ENCODE results near the gene SP140.

DNA sequence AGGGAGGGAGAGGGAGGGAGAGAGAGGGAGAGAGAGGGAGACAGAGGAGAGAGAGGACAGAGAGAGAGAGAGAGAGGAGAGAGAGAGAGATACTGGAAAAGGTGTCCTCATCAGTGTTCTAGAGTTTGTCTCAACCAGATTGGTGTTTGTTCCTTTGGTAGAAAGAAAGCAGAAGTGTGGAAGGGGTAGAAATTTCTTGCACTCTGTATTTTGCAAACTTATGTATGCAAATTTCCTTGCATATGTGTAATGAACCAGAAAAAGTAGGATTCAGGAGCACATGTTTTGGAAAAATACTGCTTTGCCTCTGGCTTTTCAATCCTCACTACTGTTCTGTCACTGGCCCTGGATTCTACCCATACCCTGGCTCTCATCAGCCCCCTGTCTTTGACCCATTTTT is 1.1 kb upstream of the SP140 start:
- TF ChIP-seq, protein P1, sequence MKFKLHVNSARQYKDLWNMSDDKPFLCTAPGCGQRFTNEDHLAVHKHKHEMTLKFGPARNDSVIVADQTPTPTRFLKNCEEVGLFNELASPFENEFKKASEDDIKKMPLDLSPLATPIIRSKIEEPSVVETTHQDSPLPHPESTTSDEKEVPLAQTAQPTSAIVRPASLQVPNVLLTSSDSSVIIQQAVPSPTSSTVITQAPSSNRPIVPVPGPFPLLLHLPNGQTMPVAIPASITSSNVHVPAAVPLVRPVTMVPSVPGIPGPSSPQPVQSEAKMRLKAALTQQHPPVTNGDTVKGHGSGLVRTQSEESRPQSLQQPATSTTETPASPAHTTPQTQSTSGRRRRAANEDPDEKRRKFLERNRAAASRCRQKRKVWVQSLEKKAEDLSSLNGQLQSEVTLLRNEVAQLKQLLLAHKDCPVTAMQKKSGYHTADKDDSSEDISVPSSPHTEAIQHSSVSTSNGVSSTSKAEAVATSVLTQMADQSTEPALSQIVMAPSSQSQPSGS (tag by site-specific recombination; IDR thresholded peaks at IDR 0.05; ENCODE audit: low read depth), result no peak
- TF ChIP-seq, protein P2, sequence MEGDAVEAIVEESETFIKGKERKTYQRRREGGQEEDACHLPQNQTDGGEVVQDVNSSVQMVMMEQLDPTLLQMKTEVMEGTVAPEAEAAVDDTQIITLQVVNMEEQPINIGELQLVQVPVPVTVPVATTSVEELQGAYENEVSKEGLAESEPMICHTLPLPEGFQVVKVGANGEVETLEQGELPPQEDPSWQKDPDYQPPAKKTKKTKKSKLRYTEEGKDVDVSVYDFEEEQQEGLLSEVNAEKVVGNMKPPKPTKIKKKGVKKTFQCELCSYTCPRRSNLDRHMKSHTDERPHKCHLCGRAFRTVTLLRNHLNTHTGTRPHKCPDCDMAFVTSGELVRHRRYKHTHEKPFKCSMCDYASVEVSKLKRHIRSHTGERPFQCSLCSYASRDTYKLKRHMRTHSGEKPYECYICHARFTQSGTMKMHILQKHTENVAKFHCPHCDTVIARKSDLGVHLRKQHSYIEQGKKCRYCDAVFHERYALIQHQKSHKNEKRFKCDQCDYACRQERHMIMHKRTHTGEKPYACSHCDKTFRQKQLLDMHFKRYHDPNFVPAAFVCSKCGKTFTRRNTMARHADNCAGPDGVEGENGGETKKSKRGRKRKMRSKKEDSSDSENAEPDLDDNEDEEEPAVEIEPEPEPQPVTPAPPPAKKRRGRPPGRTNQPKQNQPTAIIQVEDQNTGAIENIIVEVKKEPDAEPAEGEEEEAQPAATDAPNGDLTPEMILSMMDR (tag by site-specific recombination; IDR thresholded peaks at IDR 0.05), result no peak
- TF ChIP-seq, protein P3, sequence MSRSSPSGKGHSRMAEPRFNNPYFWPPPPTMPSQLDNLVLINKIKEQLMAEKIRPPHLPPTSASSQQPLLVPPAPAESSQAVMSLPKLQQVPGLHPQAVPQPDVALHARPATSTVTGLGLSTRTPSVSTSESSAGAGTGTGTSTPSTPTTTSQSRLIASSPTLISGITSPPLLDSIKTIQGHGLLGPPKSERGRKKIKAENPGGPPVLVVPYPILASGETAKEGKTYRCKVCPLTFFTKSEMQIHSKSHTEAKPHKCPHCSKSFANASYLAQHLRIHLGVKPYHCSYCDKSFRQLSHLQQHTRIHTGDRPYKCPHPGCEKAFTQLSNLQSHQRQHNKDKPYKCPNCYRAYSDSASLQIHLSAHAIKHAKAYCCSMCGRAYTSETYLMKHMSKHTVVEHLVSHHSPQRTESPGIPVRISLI (tag by site-specific recombination; IDR thresholded peaks at IDR 0.05), result no peak
- TF ChIP-seq, protein P4, sequence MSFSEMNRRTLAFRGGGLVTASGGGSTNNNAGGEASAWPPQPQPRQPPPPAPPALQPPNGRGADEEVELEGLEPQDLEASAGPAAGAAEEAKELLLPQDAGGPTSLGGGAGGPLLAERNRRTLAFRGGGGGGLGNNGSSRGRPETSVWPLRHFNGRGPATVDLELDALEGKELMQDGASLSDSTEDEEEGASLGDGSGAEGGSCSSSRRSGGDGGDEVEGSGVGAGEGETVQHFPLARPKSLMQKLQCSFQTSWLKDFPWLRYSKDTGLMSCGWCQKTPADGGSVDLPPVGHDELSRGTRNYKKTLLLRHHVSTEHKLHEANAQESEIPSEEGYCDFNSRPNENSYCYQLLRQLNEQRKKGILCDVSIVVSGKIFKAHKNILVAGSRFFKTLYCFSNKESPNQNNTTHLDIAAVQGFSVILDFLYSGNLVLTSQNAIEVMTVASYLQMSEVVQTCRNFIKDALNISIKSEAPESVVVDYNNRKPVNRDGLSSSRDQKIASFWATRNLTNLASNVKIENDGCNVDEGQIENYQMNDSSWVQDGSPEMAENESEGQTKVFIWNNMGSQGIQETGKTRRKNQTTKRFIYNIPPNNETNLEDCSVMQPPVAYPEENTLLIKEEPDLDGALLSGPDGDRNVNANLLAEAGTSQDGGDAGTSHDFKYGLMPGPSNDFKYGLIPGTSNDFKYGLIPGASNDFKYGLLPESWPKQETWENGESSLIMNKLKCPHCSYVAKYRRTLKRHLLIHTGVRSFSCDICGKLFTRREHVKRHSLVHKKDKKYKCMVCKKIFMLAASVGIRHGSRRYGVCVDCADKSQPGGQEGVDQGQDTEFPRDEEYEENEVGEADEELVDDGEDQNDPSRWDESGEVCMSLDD (tag by site-specific recombination; IDR thresholded peaks at IDR 0.05), result no peak
- TF ChIP-seq ZNF658 (tag by site-specific recombination; IDR thresholded peaks at IDR 0.05) (no peak), ZNF596 (tag by site-specific recombination; IDR thresholded peaks at IDR 0.05) (no peak), ZNF37A (tag by site-specific recombination; IDR thresholded peaks at IDR 0.05) (no peak)
